ENCODE measurements around the gene AMBRA1.

DNA sequence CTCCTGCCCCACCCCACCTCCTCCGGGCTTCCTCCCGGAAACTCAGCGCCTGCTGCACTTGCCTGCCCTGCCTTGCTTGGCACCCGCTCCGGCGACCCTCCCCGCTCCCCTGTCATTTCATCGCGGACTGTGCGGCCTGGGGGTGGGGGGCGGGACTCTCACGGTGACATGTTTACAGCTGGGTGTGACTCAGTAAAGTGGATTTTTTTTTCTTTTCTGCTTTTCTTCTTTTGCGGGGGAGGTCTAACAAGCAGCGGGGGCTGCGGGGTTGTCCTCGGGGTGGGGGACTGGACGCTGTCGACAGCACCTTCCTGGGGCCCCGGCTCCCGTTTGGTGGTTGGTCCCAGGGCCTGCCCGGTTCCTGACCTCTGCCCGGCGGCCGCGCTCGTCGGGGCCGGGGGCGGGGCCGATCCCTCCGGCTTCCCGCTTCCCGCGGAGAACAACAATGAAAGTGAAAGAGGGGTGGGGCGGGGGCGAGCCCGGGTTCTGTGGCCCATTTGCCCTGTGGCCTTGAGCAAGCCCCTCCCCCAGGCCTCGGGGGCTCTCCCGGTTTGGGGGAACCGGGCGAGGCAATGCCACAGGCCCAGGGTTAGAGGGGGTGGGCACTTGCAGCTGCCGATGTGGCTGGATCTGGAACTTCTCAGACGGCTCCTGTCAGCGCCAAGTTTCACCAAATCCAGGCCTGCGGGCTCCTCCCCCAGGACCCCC, 213.3 kb downstream of the AMBRA1 start:
- TF ChIP-seq, protein P1, sequence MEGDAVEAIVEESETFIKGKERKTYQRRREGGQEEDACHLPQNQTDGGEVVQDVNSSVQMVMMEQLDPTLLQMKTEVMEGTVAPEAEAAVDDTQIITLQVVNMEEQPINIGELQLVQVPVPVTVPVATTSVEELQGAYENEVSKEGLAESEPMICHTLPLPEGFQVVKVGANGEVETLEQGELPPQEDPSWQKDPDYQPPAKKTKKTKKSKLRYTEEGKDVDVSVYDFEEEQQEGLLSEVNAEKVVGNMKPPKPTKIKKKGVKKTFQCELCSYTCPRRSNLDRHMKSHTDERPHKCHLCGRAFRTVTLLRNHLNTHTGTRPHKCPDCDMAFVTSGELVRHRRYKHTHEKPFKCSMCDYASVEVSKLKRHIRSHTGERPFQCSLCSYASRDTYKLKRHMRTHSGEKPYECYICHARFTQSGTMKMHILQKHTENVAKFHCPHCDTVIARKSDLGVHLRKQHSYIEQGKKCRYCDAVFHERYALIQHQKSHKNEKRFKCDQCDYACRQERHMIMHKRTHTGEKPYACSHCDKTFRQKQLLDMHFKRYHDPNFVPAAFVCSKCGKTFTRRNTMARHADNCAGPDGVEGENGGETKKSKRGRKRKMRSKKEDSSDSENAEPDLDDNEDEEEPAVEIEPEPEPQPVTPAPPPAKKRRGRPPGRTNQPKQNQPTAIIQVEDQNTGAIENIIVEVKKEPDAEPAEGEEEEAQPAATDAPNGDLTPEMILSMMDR (IDR thresholded peaks at IDR 0.05; ENCODE audit: borderline replicate concordance, extremely low read depth, low read length, poor library complexity, severe bottlenecking), result no peak
- TF ChIP-seq EZH2 (IDR thresholded peaks at IDR 0.05; ENCODE audit: borderline replicate concordance, low read depth, low read length, severe bottlenecking), result no peak
